ENCODE data around the gene LRMDA. TPM values are rescaled to one million over a fixed set of nuclear protein-coding genes. Genes with fewer than 3 reads are reported as not detected.

Gene LRMDA
- total and polyA plus RNA-seq, 7 donors: 2.8 to 22.2 (median 9.0) TPM

DNA sequence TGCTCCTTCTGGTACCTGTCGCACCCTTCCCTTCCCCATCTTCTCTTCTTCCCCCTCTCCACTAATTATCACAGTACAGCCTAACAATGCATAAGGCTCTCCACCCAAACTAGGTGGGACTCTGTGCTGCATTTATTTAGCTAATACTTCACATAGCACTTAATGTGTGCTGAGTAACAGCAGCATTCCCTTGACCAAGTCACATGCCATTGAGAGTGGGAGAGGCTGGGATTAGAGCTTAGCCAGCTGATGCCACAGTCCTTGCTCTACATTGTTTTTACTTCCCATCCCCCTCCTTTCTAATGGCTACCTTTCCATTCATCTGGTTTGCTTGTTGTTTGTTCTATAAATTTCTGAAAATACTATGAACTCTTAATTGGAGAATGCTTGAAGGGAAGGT lies 426.9 kb downstream of the LRMDA start:
- Histone ChIP-seq H3K4me3 (no peak overlapping the region), H3K36me3 (no peaks in the 10 kb centered on the region), H3K27me3 (no peaks in the 10 kb centered on the region), H3K4me1 (no peaks in the 10 kb centered on the region), H3K27ac (no peak overlapping the region), H3K9me3 (no peaks in the 10 kb centered on the region)
- WGBS, 2 donors: 96 to 98% methylated on average over 1 of the region's 1 CpG
- DNase-seq: no peak
- TF ChIP-seq EP300 (IDR thresholded peaks at IDR 0.05) (no peak), POLR2AphosphoS5 (IDR thresholded peaks at IDR 0.05) (no peak), POLR2A (IDR thresholded peaks at IDR 0.05) (no peak)
- TF ChIP-seq, protein P1, sequence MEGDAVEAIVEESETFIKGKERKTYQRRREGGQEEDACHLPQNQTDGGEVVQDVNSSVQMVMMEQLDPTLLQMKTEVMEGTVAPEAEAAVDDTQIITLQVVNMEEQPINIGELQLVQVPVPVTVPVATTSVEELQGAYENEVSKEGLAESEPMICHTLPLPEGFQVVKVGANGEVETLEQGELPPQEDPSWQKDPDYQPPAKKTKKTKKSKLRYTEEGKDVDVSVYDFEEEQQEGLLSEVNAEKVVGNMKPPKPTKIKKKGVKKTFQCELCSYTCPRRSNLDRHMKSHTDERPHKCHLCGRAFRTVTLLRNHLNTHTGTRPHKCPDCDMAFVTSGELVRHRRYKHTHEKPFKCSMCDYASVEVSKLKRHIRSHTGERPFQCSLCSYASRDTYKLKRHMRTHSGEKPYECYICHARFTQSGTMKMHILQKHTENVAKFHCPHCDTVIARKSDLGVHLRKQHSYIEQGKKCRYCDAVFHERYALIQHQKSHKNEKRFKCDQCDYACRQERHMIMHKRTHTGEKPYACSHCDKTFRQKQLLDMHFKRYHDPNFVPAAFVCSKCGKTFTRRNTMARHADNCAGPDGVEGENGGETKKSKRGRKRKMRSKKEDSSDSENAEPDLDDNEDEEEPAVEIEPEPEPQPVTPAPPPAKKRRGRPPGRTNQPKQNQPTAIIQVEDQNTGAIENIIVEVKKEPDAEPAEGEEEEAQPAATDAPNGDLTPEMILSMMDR (IDR thresholded peaks at IDR 0.05): no peak
- intact Hi-C loops (cut with DNase I): no loop called here

DNA sequence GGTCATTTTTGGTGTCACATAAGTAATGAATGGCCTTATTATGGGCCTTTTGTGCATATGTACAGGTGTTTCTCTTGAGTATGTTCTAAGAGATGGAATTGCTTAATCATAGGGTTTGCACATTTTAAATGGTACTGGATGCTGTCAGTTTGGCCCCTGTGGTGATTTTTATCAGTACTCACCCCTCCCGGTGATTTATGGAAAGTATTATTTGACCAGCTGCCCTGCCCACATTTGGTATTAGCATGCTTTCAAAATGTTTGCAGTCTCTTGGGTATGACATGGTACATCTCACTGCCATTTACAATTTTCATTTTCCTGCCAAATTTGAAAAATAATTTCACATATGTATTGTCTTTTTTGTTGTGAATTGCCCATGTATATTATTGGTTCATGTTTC lies 427.7 kb downstream of the LRMDA start:
- Histone ChIP-seq H3K36me3 (no peaks in the 10 kb centered on the region), H3K4me3 (no peak overlapping the region), H3K27me3 (no peaks in the 10 kb centered on the region), H3K27ac (no peak overlapping the region), H3K4me1 (no peaks in the 10 kb centered on the region), H3K9me3 (no peaks in the 10 kb centered on the region)
- no peak for DNase-seq
- WGBS, 2 donors: 0 to 79% methylated on average over 1 of the region's 1 CpG
- TF ChIP-seq POLR2A (IDR thresholded peaks at IDR 0.05) (no peak), EP300 (IDR thresholded peaks at IDR 0.05) (no peak), POLR2AphosphoS5 (IDR thresholded peaks at IDR 0.05) (no peak)
- TF ChIP-seq, protein P1 (IDR thresholded peaks at IDR 0.05): no peak
- intact Hi-C loops (cut with DNase I): no loop called here

DNA sequence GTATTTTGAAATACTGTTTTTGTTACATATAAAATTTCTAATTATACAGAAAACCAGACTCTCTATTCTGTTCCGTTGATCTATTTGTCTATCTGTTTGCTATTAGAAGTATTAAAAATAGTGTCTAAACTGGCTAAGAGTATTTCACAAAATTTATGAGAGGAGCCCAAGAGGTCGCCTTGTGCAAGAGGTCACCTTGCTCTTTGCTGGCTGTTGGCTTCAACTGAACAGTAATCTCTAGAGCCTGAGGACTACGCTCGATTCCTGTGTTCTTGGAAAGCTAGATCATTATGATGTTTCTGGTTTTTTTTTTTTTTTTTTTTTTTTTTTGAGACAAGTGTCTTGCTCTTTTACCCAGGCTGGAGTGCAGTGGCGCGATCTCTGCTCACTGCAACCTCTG lies 428.6 kb downstream of the LRMDA start:
- Histone ChIP-seq H3K27ac (no peak overlapping the region), H3K36me3 (no peaks in the 10 kb centered on the region), H3K27me3 (no peaks in the 10 kb centered on the region), H3K4me3 (no peak overlapping the region), H3K4me1 (no peaks in the 10 kb centered on the region), H3K9me3 (no peaks in the 10 kb centered on the region)
- DNase-seq: no peak
- intact Hi-C loops (cut with DNase I): no loop called here
- TF ChIP-seq, protein P1 (IDR thresholded peaks at IDR 0.05): no peak
- TF ChIP-seq POLR2AphosphoS5 (IDR thresholded peaks at IDR 0.05): no peak
- no peak for TF ChIP-seq EP300 (IDR thresholded peaks at IDR 0.05)
- no peak for TF ChIP-seq POLR2A (IDR thresholded peaks at IDR 0.05)
- 78 to 80% methylated on average over 6 of the region's 6 CpGs for WGBS, 2 donors

DNA sequence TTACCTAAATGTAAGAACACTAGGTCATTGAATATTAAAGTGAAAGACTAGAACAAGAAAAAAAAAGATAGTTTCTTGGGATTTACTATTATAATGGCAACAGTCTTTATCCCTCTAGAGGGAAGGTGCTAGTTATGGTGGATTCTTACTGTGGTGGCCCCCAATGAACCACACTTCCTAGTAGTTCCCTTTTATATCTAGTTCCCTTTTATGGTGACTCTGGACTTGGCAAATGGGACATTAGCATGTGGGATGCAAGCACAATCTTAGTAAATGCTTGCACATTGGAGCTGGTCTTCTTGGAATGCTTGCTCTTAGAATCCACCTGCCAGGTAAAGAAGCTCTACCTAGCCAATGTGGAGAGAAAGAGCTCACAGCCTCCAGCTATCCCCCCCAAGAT lies 430.2 kb downstream of the LRMDA start:
- Histone ChIP-seq H3K27me3 (no peaks in the 10 kb centered on the region), H3K9me3 (no peaks in the 10 kb centered on the region), H3K27ac (no peak overlapping the region), H3K4me1 (no peaks in the 10 kb centered on the region), H3K4me3 (no peak overlapping the region), H3K36me3 (no peaks in the 10 kb centered on the region)
- intact Hi-C loops (cut with DNase I): no loop called here
- DNase-seq: no peak
- TF ChIP-seq EP300 (IDR thresholded peaks at IDR 0.05): no peak
- TF ChIP-seq, protein P1 (IDR thresholded peaks at IDR 0.05): no peak
- TF ChIP-seq POLR2A (IDR thresholded peaks at IDR 0.05): no peak
- no peak for TF ChIP-seq POLR2AphosphoS5 (IDR thresholded peaks at IDR 0.05)

DNA sequence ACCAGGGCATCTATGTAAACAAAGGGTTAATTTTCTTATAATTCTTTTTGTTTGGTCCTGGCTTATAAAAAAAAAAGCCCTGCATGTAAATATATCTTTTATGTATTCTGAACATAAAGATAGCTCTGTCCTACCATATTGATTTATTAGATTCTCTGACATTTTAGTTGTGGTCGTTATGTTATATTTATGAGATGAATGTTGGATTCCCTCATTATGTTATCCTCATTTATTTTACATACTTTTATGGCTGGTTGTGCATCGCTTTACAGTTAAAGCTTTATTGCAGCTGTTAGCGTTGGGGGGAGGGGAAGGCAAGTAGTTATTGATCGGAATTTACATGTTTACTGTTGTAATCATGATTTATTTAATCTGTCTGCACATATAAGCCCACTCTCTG lies 431.5 kb downstream of the LRMDA start:
- DNase-seq: no peak
- WGBS, 2 donors: 21 to 71% methylated on average over 4 of the region's 4 CpGs
- H3K4me3 ChIP-seq: no peak overlapping the region
- intact Hi-C loops (cut with DNase I): no loop called here
- no peaks in the 10 kb centered on the region for H3K27me3 ChIP-seq
- no peaks in the 10 kb centered on the region for H3K4me1 ChIP-seq
- TF ChIP-seq POLR2AphosphoS5 (IDR thresholded peaks at IDR 0.05): no peak
- TF ChIP-seq POLR2A (IDR thresholded peaks at IDR 0.05): no peak
- no peak for TF ChIP-seq EP300 (IDR thresholded peaks at IDR 0.05)
- TF ChIP-seq, protein P1 (IDR thresholded peaks at IDR 0.05): no peak
- H3K36me3 ChIP-seq: no peaks in the 10 kb centered on the region
- H3K9me3 ChIP-seq: no peaks in the 10 kb centered on the region
- H3K27ac ChIP-seq: no peak overlapping the region

All from sigmoid colon (tissue), 7 donors.